Kidney epithelial cell (primary cell): Measurements from ENCODE around the gene SLC31A1. TPM values are rescaled to one million over a fixed set of nuclear protein-coding genes. Genes with fewer than 3 reads are reported as not detected.

Experiments used
- DNase-seq: peaks from one replicate; pipeline ENCODE4 v3.0.0-alpha.2; 2010; ENCODE audit warnings: low read depth
- H3K27me3 ChIP-seq: 2 replicates; pipeline ENCODE4 v1.6.0; 2011; ENCODE audit warnings: low read length; ENCODE audit not compliant: control insufficient read depth, insufficient read depth
- H3K36me3 ChIP-seq: 2 replicates; pipeline ENCODE4 v1.5.1; 2011; ENCODE audit warnings: low read length; ENCODE audit not compliant: control insufficient read depth, insufficient read depth
- H3K4me3 ChIP-seq: 2 replicates; pipeline ENCODE4 v1.5.1; 2011; ENCODE audit warnings: low read depth, mild to moderate bottlenecking, control low read depth, low read length
- total RNA-seq: library from RNA; depleted of rRNA; stranded (reverse); fragments of >200 nt; gene quantifications from 2 replicates; pipeline ENCODE4 v1.2.3, GENCODE V29; 2015
- TF ChIP-seq, protein P1 (sequence below): IDR thresholded peaks from 2 replicates; pipeline ENCODE4 v1.5.1; 2011; ENCODE audit warnings: mild to moderate bottlenecking, moderate library complexity, low read length, control low read depth, inconsistent platforms; ENCODE audit not compliant: insufficient read depth, poor library complexity, severe bottlenecking

SLC31A1 gene
- total RNA-seq, 1 donor from 2014 or later = 19.8 TPM

DNA sequence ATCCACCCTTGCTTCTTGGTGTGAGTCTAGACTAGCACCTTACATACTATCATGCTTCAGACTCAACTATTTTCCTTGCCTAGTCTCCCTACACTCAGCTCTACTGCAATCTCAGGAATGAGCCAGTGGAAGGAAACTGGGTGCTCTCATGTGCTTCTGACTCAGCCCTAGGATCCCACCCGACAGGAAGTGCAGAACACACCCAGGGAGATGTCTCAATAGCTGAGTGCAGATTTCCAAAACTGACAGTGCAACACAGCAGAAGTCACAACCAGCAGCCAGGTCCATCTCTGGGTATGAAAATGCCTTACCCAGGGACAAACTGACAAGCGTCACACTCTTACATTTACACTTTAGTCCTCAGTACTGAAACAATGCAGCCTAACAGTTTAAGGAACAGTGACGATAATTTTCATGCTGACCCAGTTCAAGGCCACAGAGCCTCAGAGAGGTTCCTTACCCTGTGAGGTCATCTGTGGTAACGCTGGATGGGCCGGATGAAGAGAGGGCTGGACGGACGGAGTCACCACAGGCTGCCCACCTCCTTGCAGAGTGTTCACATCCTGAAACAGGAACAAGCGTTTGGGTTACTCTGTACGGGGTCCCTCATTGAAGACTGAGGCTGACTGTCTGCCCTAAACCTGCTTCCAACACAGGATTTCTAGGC lies 33.3 kb upstream of the SLC31A1 start:
- Histone ChIP-seq H3K36me3 (no peaks in the 10 kb centered on the region), H3K27me3 (no peaks in the 10 kb centered on the region), H3K4me3 (no peak overlapping the region)
- TF ChIP-seq, protein P1, sequence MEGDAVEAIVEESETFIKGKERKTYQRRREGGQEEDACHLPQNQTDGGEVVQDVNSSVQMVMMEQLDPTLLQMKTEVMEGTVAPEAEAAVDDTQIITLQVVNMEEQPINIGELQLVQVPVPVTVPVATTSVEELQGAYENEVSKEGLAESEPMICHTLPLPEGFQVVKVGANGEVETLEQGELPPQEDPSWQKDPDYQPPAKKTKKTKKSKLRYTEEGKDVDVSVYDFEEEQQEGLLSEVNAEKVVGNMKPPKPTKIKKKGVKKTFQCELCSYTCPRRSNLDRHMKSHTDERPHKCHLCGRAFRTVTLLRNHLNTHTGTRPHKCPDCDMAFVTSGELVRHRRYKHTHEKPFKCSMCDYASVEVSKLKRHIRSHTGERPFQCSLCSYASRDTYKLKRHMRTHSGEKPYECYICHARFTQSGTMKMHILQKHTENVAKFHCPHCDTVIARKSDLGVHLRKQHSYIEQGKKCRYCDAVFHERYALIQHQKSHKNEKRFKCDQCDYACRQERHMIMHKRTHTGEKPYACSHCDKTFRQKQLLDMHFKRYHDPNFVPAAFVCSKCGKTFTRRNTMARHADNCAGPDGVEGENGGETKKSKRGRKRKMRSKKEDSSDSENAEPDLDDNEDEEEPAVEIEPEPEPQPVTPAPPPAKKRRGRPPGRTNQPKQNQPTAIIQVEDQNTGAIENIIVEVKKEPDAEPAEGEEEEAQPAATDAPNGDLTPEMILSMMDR = no peak
- DNase-seq = peak; percentile 72

DNA sequence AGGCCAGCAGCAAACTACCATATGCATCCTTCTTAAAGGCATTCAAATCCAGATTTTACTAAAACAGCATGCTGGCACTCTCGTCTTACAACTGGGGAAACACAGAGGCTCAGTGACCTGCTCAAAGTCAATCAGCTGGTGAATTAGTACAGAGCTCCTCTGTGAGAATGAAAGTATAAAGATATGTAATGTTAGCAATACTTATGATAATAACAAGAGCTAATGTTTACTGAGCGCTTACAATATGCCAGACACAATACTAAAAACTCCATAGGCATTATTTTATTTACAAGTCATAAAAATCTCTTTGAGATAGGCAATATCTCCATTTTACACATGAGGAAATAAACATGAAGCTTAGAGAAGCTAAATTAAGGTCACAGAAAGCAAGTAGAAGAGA lies 28.9 kb upstream of the SLC31A1 start:
- Histone ChIP-seq H3K27me3 (no peaks in the 10 kb centered on the region), H3K36me3 (no peaks in the 10 kb centered on the region), H3K4me3 (no peak overlapping the region)
- TF ChIP-seq, protein P1 = no peak
- no peak for DNase-seq

DNA sequence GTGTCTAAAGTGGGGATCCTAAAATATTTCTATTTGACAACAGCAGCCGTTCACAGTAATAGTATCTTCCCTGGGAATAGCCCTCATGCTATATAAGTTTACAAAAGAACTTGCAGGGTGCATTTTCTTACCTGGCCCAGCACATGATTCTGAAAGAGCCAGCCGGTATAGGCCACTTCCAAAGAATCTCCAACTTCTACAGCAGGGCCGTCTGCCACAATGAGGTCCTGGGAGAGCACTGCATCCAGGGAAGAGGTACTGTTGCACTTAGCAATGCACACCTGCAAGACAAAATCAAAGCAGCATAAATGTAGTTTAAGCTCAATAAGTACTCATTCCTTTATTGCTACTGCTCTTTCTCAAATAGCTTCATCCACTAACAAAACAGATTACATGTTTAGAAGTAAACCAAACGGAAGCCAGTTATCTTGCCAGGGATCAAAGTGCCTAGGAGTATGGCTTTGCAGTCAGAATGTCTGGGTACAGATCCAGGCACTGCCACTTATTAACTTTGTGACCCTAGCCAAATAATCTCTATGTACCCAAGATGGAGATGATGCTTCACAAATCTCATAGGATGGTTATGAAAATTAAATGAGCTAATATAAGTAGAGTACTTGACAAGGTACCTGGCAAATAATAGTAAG lies 21.5 kb upstream of the SLC31A1 start:
- TF ChIP-seq, protein P1 = no peak
- Histone ChIP-seq H3K36me3 (no peaks in the 10 kb centered on the region), H3K4me3 (no peak overlapping the region), H3K27me3 (no peaks in the 10 kb centered on the region)
- DNase-seq = no peak

DNA sequence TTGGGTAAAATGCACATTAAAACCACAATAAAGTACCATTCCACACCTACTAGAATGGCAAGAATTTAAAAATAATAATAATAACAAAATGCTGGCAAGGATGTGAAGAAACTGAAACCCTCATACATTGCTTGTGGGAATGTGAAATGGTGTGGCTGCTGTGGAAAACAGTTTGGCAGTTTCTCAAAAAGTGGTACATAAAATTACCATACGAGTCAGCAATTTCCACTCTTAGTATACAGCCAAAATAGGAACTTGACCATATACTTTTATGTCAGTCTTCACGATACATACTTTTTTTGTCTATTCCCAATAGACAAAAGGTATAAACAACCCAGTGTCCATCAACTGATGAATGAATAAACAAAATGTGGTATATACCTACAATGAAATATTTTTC lies 15.9 kb upstream of the SLC31A1 start:
- Histone ChIP-seq H3K36me3 (no peaks in the 10 kb centered on the region), H3K27me3 (no peaks in the 10 kb centered on the region), H3K4me3 (no peak overlapping the region)
- TF ChIP-seq, protein P1 = no peak
- no peak for DNase-seq

DNA sequence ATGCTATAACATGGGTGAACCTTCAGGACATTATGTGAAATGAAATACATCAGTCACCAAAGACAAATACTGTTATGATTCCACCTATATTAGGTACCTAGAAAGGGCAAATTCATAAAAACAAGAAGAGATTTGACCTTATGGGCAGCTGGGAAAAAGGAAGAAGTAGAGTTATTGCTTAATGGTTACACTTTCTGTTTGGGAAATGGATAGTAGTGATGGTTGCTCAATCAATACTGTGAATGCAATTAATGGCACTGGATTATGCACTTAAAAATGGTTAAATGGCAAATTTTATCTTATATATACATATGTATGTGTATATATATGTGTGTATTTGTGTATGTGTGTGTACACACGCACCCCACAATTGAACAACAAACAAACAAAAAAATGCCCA lies 15.5 kb upstream of the SLC31A1 start:
- no peak for DNase-seq
- no peak overlapping the region for H3K4me3 ChIP-seq
- TF ChIP-seq, protein P1 = no peak
- no peaks in the 10 kb centered on the region for H3K36me3 ChIP-seq
- no peaks in the 10 kb centered on the region for H3K27me3 ChIP-seq
